COR-L47 (cell line): ENCODE measurements around the gene ZBBX.

Source experiments
- DNase-seq: peaks from one replicate; lab custom pipeline; 2025; lab: John Stamatoyannopoulos, UW

Gene ZBBX

DNA sequence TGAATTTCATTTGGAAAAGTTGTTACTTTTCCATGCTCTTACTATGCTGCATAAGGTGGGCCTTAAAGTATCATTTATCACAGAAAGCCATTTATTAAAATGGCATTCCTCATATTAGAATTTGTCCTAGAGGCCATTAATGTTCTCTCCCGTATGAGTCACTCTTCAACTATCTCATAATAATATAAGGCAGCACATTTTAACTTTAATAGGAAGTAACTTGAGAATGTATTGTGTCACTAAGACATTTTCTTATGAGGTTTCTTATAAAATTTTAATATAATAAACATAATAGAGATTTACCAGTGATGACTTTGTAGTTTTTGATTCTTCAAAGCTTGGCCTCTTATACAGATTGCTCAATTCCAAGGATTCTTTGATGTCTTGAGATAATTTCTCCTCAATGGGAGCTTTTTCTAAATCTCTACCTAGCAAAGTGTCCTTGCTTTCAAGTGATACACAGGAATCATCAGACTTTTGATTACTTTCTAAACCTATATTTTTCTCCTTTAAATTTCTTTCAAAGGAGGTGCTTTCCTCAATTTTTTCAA lies 74.7 kb downstream of the ZBBX start:
- no peak for DNase-seq

DNA sequence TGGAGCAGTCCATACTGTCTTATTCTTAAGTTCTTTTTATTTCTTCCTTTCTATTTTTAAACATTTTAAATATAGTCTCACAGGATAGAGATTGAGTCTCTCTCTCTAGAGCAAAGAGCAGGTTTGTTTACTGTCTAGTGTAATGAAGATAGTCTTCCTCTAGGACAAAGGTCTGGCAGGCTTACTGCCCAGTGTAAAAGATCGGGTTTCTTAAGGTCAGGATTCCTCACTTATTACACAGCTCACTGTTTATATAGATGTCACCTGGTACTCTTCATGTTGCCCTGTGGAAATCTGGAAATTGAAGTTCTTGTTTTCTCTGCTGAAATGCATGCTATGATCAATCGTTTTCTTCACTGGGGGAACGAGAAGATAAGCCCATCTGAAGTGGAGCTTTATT lies 76.0 kb downstream of the ZBBX start:
- DNase-seq = no peak

DNA sequence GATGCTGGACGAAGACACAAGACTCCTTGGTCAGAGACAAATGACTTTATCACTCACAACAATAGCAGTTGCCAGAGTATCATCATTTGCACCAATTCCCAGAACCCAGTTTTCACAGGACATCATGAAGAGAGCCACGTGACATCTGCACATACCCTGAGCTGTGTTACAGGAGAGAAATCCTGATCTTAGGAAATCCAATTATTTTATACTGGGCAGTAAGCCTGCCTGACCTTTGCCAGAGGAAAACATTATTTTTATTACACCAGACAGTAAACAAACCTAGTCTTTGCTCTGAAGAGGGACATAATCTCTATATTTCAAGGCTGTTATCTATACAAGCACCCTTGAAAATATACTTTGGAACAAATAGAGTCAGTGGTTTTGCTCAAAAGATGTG lies 77.4 kb downstream of the ZBBX start:
- no peak for DNase-seq

DNA sequence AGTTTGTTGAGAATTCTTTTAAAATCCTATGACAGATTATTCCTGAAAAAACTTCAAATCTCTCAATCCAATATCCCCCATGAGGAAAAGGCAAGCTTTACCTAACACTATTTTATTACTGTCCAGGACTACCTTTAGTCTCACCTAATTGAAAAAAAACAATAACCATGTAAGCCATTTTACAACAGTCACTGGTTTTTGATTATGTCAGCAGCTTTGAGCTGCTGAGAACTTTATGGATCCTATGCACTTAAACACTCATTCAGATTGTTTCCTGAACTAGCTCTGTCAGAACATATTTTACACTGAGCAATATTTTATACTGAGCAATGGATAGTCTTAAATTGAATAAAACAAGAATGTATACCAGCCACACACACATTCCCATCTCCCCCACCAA lies 79.9 kb downstream of the ZBBX start:
- DNase-seq = no peak

DNA sequence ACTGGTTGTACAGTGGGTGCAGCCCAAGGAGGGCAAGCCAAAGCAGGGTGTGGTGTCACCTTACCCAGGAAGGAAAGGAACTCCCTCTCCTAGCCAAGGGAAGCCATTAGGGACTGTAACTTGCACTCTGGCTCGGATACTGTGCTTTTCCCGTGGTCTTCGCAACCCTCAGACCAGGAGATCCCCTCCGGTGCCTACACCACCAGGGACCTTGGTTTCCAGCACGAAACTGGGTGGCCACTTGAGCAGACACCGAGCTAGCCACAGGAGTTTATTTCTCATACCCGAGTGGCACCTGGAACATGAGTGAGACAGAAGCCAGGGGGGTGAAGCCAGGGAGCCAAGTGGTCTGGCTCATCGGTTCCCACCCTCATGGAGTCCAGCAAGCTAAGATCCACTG lies 90.7 kb downstream of the ZBBX start:
- DNase-seq = no peak

DNA sequence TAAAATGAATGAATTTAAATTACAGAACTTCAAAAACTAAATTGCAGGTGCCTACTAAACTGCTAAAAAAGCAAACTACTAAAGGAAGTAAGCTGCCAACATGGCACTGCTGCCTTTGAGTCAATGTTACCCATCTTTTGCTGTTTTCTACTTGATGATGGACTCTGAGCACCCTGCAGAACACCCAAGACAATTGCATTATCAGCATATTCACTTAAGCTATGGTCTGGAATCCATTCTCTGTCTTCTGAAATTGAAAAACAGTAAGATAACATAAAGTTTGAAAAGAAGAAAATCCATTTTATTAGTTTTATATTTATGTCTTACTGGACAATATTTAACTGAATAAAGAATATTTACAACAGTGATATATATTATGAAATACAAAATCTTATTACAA lies 91.4 kb downstream of the ZBBX start:
- no peak for DNase-seq

DNA sequence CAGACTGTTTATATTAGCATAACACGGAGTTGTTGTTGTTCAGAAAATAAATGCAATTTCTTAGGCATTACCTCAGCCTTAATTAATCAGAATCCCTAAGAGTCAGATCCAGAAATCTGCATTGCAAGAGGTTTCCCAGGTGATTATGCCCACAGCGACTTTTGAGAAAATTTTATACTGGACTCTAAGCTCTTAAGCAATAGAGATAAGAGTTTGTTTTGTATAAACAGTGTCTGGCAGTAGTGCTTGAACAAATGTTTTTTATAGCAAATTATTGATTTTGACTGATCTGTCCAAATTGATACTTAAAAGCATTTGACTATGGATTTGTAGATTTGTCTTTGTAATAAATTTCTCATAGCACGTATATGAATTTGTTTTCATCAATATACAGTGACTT lies 92.8 kb downstream of the ZBBX start:
- DNase-seq = no peak

DNA sequence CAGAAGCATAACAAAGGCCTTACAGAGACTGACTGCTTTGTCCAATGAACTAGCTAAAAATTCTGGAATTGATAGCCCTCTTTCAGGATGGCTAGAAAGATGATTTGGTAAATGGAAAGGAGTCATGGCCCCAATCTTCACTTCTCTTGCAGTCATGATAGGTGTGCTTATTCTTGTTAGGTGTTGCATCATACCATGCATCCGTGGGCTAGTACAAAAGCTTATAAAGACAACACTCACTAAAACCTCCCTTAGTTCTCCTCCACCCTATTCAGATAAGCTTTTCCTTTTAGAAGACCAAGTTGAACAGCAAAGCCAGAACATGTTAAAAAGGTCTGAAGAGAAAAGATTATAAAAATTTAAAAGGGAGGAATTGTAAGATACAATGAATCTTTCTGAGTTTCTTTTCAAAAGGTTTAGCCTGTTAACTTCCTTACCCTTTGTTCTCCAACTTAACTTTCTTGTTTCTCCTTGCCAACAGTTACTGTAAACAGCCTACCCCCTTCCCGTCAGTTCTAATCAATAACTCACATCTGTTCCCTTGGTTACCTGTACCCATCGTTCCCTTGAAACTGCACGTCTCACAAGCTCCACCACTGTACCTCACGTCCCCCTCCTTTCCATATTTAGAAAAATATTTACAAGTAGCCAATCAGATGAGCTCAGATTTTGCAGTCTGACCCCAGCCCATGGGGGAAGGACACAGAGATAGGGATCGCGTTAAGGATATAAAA lies 105.8 kb downstream of the ZBBX start:
- DNase-seq = no peak

DNA sequence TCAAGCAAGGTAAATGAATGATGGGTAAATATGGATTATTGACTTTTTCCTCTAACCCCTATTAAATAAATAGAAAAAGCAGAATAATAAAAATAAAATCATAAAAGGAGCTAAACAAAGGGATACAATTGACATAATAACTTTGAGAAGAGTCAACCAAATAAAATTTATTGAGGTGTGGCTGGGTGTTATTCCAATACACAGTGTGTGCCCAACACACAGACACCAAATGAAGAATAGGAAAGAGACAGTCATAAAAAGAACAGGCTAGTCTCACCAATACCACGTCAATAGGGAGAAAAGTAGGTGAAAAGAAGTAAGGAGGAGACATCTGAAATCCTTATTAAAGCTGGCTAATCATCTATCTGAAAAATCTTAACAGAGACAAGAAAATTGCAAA lies 127.1 kb downstream of the ZBBX start:
- no peak for DNase-seq

DNA sequence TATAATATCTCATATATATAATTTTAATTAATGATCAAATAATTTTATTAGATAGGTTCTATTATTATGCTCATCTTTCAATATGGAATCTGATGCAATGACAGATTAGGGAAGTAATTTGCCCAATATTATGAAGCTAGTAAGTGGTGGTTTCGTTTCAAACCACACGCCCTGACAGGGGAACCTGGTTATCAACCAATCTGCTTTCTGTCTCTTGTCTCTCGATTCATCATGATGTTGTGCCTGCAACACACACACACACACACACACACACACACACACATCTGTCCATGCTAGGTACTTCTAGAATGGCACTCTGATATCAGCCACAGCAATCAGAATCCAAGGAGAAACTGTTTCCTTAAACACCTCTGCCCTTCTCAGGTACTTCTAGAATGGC lies 128.4 kb downstream of the ZBBX start:
- no peak for DNase-seq

DNA sequence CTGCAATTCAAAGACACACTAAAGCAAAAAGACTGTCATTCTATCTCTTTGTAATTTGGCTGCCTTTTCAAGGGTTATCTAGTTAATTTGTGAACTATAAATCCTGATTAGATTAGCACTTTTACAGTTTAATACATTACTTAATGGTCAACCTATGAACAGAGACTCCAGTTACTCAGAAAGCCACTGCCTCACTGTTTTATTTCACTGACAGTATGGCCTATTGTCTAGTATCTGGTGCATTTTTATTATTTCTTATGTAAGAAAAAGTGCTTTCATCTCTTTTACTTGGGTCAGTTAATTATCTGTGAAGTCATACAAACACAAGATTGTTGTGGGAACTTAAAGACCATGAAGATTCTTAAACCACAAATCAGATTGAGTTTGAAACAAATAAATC lies 133.8 kb downstream of the ZBBX start:
- DNase-seq = no peak

DNA sequence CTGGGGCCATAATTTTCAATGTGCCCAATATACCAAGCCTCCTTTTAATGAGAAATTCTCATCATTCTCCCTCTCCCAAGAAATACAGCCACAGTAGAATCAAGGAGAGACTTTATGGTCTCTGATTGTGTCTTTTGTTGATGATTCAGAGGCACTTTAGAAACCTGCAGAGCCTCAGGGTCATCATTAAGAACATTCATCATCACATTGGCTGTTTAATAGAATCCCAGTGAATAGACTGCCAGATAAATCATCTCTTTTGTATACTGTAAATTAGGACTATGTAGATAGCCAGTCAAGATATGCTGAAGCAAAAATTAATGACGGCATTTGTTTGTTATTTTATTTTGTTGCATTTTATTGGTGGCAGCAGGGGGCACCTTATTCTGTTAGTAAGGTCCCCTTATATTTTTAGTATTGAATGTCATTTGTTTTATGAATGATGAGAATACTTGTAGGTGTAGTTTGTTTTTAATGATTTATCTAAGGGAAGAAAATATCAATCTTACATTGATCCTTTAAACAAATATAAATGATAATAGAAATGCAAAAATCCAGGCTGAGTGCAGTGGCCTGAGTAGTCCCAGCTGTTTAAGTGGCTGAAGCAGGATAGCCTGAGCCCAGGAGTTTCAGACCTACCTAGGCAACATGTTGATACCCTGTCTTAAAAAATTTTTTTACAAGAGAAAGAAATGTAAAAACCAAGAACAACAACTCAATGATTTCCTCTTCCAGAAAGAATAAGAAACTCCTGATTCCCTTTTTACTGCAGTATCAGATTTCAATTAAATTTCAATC lies 138.8 kb downstream of the ZBBX start:
- DNase-seq = no peak

DNA sequence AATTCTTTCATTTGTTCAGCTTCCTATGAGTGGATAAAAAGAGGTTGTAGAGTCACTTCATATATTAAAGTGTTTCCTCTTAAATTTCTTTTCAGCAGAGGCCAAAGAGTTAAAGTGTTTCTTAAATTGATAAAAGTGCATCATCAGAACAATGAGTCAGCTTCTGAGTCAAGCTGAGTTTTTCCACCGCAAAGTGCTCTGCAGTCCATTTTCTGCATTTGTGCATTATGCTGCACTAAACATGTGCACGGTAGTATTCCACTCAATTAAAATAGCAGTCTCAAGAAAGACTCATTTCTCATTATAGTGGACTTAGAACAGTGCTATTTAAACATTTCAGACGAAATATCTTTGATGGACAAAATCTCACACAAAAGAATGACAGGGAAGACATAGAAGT lies 152.0 kb downstream of the ZBBX start:
- DNase-seq = no peak

DNA sequence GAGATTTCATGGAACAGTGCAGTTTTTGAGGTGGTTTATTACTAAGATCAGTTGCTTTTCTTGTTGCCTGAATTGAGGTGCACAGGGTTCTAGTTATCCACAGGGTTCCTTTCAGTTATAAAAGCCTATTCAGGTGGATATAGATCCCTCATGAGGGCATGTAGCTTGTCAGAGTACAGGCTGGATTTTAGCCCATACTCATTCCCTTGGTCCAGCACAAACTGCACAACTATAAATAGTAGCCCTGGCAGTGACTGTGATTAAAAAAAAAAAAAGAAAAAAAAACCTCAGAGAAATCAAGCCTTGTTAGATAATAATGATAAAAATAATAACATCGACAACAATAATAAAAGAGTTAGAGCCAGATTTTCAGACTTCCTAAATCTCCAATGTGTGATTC lies 154.3 kb downstream of the ZBBX start:
- DNase-seq = no peak

DNA sequence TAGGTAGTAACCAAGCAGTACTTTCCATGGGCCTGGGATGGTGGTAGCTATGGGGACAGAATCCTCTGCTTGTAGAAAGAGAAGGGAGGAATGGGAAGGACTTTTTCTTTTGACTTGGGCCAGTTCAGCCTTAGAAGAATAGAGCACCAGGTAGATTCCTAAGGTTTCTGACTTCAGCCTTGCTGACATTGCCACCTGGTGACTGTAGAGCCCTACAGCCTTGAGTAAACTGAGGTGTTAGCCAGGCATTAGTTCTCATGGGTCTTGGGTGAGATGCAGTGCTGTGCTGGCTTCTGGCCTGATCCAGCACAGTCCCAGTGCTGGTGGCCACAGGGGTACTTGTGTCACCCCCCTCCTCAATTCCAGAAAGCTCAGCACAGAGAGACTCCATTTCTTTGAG lies 171.1 kb downstream of the ZBBX start:
- no peak for DNase-seq

DNA sequence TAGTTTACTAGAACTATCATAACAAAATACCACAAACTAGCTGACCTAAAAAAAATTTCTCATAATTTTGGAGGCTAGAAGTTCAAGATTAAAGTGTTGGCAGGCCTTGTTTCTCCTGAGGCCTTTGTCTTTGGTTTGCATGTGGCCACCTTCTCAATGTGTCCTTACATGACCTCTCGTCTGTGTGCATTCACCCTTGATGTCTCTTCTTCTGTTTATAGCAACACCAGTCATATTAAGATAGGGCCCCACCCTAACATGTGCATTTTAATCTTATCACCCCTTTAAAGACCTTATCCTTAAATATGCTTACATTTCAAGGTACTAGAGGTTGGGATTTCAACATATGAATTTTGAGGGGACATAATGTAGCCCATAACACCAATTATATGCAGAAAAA lies 177.0 kb downstream of the ZBBX start:
- DNase-seq = no peak

DNA sequence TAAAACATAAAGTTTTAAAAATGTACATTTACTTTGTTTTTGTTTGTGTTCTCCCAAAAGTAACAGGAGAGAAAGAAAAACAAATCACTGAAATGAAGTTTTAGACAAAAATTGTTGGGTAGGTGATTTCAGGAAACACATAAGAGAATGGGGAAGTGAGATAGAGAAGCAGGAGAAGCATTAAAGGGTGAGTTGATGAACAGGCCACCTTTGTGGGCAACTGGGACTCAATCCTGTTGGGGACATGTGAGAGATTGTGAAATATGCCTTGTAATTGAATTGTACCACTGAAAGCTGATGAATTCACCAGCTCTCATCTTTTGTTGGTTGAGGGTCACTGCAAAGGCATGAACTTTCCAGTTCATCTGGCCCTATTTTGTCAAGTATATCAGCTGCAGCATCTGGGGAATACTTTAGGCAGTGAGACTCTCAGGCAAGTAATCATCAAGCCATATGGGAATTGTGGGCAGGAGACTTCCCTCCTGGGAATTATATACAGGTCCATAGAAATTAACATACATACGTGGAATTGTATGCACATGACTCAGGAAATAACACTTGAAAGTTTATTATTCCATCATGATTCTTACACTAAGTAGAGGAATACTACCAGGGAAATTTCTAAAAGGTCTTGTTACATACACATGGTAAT lies 181.0 kb downstream of the ZBBX start:
- no peak for DNase-seq
